ENCODE data around the gene PLEKHA7. TPM values are rescaled to one million over a fixed set of nuclear protein-coding genes. Genes with fewer than 3 reads are reported as not detected.

The PLEKHA7 gene
- total and polyA plus RNA-seq, 4 donors: 13.3 to 31.8 (median 21.5) TPM

DNA sequence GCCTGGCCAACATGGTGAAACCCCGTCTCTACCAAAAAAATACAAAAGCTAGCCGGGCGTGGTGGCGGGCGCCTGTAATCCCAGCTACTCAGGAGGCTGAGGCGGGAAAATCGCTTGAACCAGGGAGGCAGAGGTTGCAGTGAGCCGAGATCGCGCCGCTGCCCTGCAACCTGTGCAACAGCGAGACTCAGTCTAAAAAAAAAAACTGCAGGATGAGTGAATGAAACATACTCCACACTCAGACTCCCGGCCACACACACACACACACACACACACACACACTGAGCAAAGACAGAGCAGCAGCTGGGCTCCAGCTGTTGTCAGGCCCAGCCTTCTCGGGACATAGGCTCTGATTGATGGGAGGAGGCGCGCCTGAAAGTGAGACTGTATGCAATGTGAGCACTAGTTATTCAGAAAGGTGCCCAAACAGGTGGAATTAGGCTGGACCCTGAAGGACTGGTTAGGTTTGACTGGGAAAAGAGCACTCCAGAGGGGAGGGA, 1.5 kb upstream of the PLEKHA7 start:
- Histone ChIP-seq H3K9me3 (ENCODE audit: control insufficient read depth in 4 of 4, insufficient read depth in 3 of 4, low read length in 3 of 4) (no peaks in the 10 kb centered on the region), H3K27me3 (ENCODE audit: control insufficient read depth in 3 of 3, insufficient read depth in 3 of 3, low read length in 2 of 3) (peaks cover 0 to 36% (median 32%) of the 10 kb centered on the region in 3 donors), H3K27ac (ENCODE audit: low read depth in 1 of 2, low read length in 1 of 2) (no peak overlapping the region), H3K36me3 (ENCODE audit: control insufficient read depth in 4 of 4, insufficient read depth in 4 of 4, low read length in 4 of 4) (no peaks in the 10 kb centered on the region), H3K9ac (ENCODE audit: insufficient read depth in 1 of 2, low read length in 2 of 2) (no peak overlapping the region), H3K4me3 (no peak overlapping the region), H3K4me1 (ENCODE audit: control insufficient read depth in 5 of 5, insufficient read depth in 5 of 5, low read length in 5 of 5) (peaks cover 0 to 8% (median 2%) of the 10 kb centered on the region in 5 donors)
- DNase-seq: peak; percentile 84 to 90 (median 88)
- no peak for ATAC-seq (ENCODE audit: insufficient read depth, low FRiP score)
- 88% methylated on average over 16 of the region's 16 CpGs for WGBS, 2 donors
- TF ChIP-seq, protein P1, sequence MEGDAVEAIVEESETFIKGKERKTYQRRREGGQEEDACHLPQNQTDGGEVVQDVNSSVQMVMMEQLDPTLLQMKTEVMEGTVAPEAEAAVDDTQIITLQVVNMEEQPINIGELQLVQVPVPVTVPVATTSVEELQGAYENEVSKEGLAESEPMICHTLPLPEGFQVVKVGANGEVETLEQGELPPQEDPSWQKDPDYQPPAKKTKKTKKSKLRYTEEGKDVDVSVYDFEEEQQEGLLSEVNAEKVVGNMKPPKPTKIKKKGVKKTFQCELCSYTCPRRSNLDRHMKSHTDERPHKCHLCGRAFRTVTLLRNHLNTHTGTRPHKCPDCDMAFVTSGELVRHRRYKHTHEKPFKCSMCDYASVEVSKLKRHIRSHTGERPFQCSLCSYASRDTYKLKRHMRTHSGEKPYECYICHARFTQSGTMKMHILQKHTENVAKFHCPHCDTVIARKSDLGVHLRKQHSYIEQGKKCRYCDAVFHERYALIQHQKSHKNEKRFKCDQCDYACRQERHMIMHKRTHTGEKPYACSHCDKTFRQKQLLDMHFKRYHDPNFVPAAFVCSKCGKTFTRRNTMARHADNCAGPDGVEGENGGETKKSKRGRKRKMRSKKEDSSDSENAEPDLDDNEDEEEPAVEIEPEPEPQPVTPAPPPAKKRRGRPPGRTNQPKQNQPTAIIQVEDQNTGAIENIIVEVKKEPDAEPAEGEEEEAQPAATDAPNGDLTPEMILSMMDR (IDR thresholded peaks at IDR 0.05; ENCODE audit: control extremely low read depth, extremely low read depth): no peak

DNA sequence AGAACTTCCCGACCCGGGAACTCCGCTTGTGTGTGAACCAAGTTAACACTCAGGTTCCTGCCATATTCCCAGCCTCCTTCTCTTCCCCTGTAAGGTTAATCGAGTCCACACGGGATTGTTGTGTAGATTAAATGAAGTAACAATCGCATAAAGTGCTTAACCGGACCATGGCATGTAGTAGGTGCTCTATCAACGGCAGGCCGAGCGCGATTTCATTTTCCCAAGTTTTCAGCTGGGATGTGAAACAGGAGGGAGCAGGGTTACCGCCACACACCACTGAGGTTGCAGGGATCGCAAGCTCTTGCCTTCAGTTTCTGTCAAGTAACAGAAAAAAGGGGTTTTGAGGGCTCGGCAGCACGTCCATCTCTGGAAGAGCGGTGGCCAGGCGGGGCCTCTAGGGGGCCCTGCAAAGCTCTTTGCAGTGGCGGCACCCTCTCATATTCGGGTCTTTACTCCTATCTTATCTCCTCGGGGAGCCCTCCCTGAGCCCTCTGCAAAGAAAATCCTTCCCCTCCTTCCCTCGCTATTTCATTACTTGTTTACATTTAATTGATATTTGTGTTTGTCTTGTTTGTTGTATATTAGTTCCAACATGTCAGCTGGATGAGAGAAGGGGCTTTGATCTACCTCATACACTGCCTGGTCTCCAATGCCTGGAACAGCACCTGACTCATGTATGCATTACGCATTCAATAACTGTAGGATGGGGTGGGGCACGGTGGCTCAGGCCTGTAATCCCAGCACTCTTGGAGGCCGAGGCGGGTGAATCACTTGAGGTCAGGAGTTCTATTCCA, 816 bp upstream of the PLEKHA7 start:
- whole genome bisulfite sequencing, 2 donors: 18% methylated on average over 25 of the region's 25 CpGs
- peaks cover 0 to 8% (median 2%) of the 10 kb centered on the region in 5 donors for H3K4me1 ChIP-seq (ENCODE audit: control insufficient read depth in 5 of 5, insufficient read depth in 5 of 5, low read length in 5 of 5)
- DNase-seq: peak in 2 of 3 donors; percentile 25 to 32
- H3K4me3 ChIP-seq: peak overlapping the region; percentile 14
- TF ChIP-seq, protein P1 (IDR thresholded peaks at IDR 0.05; ENCODE audit: control extremely low read depth, extremely low read depth): no peak
- H3K9ac ChIP-seq (ENCODE audit: insufficient read depth in 1 of 2, low read length in 2 of 2): peak overlapping the region; percentile 2 to 55
- H3K36me3 ChIP-seq (ENCODE audit: control insufficient read depth in 4 of 4, insufficient read depth in 4 of 4, low read length in 4 of 4): no peaks in the 10 kb centered on the region
- ATAC-seq (ENCODE audit: insufficient read depth, low FRiP score): no peak
- H3K27me3 ChIP-seq (ENCODE audit: control insufficient read depth in 3 of 3, insufficient read depth in 3 of 3, low read length in 2 of 3): peaks cover 0 to 36% (median 32%) of the 10 kb centered on the region in 3 donors
- no peaks in the 10 kb centered on the region for H3K9me3 ChIP-seq (ENCODE audit: control insufficient read depth in 4 of 4, insufficient read depth in 3 of 4, low read length in 3 of 4)
- no peak overlapping the region for H3K27ac ChIP-seq (ENCODE audit: low read depth in 1 of 2, low read length in 1 of 2)

DNA sequence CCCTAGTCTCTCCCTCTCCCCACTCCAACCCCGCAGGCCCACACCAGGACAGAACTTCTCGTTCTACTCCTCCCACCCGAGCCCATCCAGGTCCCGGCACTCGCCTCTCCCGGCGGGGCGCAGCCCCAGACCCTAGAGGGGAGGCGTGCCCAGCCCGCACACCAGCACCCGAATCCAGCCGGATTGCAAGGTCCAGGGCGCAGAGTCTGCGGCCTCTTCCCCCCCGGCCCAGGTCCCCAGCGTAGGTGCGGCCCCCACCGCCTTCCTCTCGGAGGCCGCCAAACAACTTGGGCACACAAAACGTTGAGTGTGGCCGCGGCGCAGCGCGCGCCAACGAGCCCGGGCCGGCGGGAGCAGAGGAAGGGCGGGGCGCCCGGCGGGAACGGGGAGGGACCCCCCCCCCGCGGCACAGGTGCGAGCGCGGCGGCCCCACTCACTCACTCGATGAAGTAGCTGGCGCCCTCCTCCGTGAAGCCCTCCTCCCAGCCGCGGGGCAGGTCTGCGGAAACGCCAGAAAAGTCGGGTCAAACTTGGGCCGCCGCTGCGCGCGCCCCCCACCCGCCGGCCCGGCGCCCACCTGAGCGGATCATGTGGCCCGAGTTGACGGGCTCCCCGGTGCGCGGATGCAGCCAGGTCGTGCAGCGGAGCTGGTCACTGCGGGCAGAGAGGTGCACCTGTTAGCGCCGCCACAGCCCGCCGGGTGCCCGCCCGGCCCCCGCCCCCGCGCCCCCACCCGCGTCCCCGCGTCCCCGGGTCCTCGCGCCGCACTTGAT, 480 bp downstream of the PLEKHA7 start:
- Histone ChIP-seq H3K36me3 (ENCODE audit: control insufficient read depth in 4 of 4, insufficient read depth in 4 of 4, low read length in 4 of 4) (no peaks in the 10 kb centered on the region), H3K4me3 (peak overlapping the region; percentile 67), H3K4me1 (ENCODE audit: control insufficient read depth in 5 of 5, insufficient read depth in 5 of 5, low read length in 5 of 5) (peaks cover 0 to 8% (median 2%) of the 10 kb centered on the region in 5 donors), H3K9me3 (ENCODE audit: control insufficient read depth in 4 of 4, insufficient read depth in 3 of 4, low read length in 3 of 4) (no peaks in the 10 kb centered on the region), H3K27me3 (ENCODE audit: control insufficient read depth in 3 of 3, insufficient read depth in 3 of 3, low read length in 2 of 3) (peaks cover 0 to 36% (median 32%) of the 10 kb centered on the region in 3 donors), H3K9ac (ENCODE audit: insufficient read depth in 1 of 2, low read length in 2 of 2) (no peak overlapping the region), H3K27ac (ENCODE audit: low read depth in 1 of 2, low read length in 1 of 2) (peak overlapping the region; percentile 41 to 83)
- TF ChIP-seq, protein P1 (IDR thresholded peaks at IDR 0.05; ENCODE audit: control extremely low read depth, extremely low read depth): no peak
- peak in 2 of 3 donors; percentile 28 to 45 for DNase-seq
- WGBS, 2 donors: 0 to 1% methylated on average over 40 to 85 of the region's 85 CpGs
- ATAC-seq (ENCODE audit: insufficient read depth, low FRiP score): peak; percentile 41

Measured in lung (tissue), 12 donors.